Measurements from ENCODE around the gene IRX4.

IRX4 gene

GRCh38 chr5:1880377-1881025, 2.2 kb downstream of the IRX4 start:
- Histone ChIP-seq H3K27me3 (replicated peaks) (peaks cover 89% of the 10 kb centered on the region), H3K4me3 (ENCODE audit: low read depth, low read length) (no peak overlapping the region), H3K36me3 (replicated peaks) (no peaks in the 10 kb centered on the region), H3K27ac (no peak overlapping the region)
- TF ChIP-seq, protein P1, sequence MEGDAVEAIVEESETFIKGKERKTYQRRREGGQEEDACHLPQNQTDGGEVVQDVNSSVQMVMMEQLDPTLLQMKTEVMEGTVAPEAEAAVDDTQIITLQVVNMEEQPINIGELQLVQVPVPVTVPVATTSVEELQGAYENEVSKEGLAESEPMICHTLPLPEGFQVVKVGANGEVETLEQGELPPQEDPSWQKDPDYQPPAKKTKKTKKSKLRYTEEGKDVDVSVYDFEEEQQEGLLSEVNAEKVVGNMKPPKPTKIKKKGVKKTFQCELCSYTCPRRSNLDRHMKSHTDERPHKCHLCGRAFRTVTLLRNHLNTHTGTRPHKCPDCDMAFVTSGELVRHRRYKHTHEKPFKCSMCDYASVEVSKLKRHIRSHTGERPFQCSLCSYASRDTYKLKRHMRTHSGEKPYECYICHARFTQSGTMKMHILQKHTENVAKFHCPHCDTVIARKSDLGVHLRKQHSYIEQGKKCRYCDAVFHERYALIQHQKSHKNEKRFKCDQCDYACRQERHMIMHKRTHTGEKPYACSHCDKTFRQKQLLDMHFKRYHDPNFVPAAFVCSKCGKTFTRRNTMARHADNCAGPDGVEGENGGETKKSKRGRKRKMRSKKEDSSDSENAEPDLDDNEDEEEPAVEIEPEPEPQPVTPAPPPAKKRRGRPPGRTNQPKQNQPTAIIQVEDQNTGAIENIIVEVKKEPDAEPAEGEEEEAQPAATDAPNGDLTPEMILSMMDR (IDR thresholded peaks at IDR 0.05; ENCODE audit: low read depth, low read length, missing control alignments), result no peak
- in situ Hi-C loops (cut with HindIII; ENCODE audit: low pct_ligation_motif_present, low sequenced_read_pairs), result no loop called here
- no peak for DNase-seq

- H3K36me3 ChIP-seq (replicated peaks), result no peaks in the 10 kb centered on the region
- in situ Hi-C loops (cut with HindIII; ENCODE audit: low pct_ligation_motif_present, low sequenced_read_pairs), result no loop called here
- TF ChIP-seq, protein P1 (IDR thresholded peaks at IDR 0.05; ENCODE audit: low read depth, low read length, missing control alignments), result no peak
- H3K4me3 ChIP-seq (ENCODE audit: low read depth, low read length), result no peak overlapping the region
- H3K27me3 ChIP-seq (replicated peaks), result peaks cover 90% of the 10 kb centered on the region
- DNase-seq, result no peak
- H3K27ac ChIP-seq, result no peak overlapping the region
These were observed 3.1 kb downstream of the IRX4 start for GRCh38 chr5:1879292-1880263.

DNA sequence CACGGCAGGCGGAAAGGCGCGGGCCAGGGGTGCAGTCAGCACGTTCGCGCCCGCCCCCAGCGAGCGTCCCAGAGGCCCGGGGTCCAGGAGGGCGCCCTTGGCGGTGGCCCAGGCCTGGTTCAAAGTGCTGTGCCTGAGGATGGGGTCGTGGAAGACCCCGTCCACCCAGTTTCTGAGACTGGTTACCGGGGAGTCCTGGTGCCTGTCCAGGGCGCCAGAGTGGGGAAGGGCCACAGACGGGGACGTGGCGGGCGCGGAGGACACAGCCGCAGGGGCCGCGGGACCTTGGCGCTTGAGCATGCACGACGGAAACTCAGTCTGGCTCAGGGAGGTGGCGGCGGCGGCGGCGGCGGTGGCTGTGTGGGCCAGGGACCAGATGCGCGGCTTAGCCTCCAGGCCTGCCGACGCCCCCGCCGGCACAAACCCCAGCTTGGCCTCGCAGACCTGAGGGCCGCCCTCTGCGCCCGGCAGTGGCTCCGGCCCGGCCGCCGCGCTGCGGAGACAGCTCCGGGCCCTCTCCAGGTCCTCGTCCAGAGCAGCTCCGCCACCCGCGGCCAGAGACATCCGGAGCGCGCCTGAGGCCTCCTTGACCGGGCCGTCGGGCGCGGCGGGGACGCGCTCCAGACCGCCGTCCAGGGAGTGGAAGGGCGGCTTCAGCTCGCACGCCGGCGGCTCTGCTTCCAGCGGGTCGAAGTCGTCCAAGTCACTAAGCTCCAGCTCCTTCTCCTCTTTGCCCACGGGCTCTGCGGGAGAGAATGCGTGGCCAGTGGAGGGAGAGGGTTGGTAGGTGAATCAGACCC, 4.5 kb downstream of the IRX4 start:
- in situ Hi-C loops (cut with HindIII; ENCODE audit: low pct_ligation_motif_present, low sequenced_read_pairs), result no loop called here
- Histone ChIP-seq H3K4me3 (ENCODE audit: low read depth, low read length) (no peak overlapping the region), H3K36me3 (replicated peaks) (no peaks in the 10 kb centered on the region), H3K27me3 (replicated peaks) (peaks cover 88% of the 10 kb centered on the region), H3K27ac (no peak overlapping the region)
- no peak for DNase-seq
- TF ChIP-seq, protein P1 (IDR thresholded peaks at IDR 0.05; ENCODE audit: low read depth, low read length, missing control alignments), result no peak

DNA sequence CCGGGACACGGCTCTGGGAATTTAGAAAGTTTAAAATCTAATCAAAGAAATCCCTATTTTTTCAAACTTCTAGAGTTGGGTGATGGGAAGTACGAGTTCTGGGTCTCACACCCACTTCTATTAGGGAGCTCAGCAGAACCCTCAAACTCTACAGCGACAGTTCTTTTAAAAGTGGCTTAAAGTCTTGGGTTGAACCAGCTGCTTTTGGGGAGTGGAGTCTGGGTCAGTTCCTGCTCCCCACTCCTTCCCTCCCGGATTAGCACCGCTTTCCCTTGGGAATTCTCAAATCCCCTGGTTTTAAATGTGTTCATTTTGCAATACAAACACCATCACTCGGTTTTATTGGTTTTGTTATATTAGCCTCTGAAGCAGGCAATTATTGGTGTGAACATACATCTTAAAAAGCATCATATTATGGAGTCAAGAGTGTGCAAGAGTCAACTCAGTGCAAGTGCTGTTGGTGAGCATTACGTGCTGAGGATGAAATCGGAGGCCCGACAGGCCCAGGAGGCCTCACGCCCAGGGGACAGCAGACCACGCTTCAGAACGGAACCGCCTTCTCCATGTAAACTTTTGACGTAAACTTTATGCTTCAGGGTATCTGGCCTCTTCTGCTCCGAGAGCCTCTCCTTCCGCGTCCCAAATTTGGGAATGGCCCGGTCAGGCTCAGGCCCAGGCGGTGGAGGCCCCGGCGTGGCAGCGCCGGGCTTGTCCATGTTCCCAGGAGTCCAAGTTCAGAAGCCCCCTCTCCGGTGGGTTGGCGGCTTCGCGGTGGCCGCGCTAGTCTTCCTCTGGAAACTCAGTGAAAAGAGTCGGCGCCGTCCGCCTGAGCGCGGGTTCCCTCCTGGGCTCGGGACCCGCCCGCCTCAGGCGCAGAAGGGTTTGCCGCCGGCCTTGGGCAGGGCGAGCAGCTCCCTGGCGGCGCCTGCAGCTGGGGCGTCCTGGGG, 5.3 kb downstream of the IRX4 start:
- TF ChIP-seq, protein P1 (IDR thresholded peaks at IDR 0.05; ENCODE audit: low read depth, low read length, missing control alignments), result no peak
- in situ Hi-C loops (cut with HindIII; ENCODE audit: low pct_ligation_motif_present, low sequenced_read_pairs), result no loop called here
- Histone ChIP-seq H3K27ac (no peak overlapping the region), H3K4me3 (ENCODE audit: low read depth, low read length) (no peak overlapping the region), H3K27me3 (replicated peaks) (peaks cover 88% of the 10 kb centered on the region), H3K36me3 (replicated peaks) (no peaks in the 10 kb centered on the region)
- DNase-seq, result no peak

GRCh38 chr5:1876660-1877064, 6.1 kb downstream of the IRX4 start:
- Histone ChIP-seq H3K36me3 (replicated peaks) (no peaks in the 10 kb centered on the region), H3K27me3 (replicated peaks) (peaks cover 86% of the 10 kb centered on the region), H3K4me3 (ENCODE audit: low read depth, low read length) (no peak overlapping the region), H3K27ac (no peak overlapping the region)
- in situ Hi-C loops (cut with HindIII; ENCODE audit: low pct_ligation_motif_present, low sequenced_read_pairs), result no loop called here
- TF ChIP-seq, protein P1 (IDR thresholded peaks at IDR 0.05; ENCODE audit: low read depth, low read length, missing control alignments), result no peak
- no peak for DNase-seq
